ENCODE data around the gene CHD1L.
"Not testable (repeated sequence)": the region's sequence is repeated elsewhere in the genome, so short reads cannot be mapped to it uniquely, and the experiment has no call there.

The CHD1L gene

GRCh38 chr1:147238053-147238902 is 4.2 kb upstream of the CHD1L start:
- H3K4me1 ChIP-seq (ENCODE audit: control insufficient read depth, low read length) = peaks cover 9% of the 10 kb centered on the region
- H4K20me1 ChIP-seq (ENCODE audit: control insufficient read depth, insufficient read depth, low read depth, low read length) = no peaks in the 10 kb centered on the region
- no peaks in the 10 kb centered on the region for H3K27me3 ChIP-seq (ENCODE audit: control insufficient read depth, low read length)
- H3K36me3 ChIP-seq (ENCODE audit: control insufficient read depth, low read length) = peaks cover 6% of the 10 kb centered on the region
- peaks cover 22% of the 10 kb centered on the region for H3K9me3 ChIP-seq (ENCODE audit: control insufficient read depth, insufficient read depth, low read length)
- H3K9me2 ChIP-seq (replicated peaks; ENCODE audit: control insufficient read depth, low read length) = no peaks in the 10 kb centered on the region
- no peak overlapping the region for H3K4me2 ChIP-seq (ENCODE audit: low read length)
- H3K4me3 ChIP-seq (ENCODE audit: low read length) = no peak overlapping the region
- peaks cover 8% of the 10 kb centered on the region for H3K79me2 ChIP-seq (ENCODE audit: control insufficient read depth, low read length)
- H3K27ac ChIP-seq (ENCODE audit: low read depth, low read length) = no peak overlapping the region
- no peaks in the 10 kb centered on the region for H3F3A ChIP-seq (ENCODE audit: control insufficient read depth, insufficient read depth)
- TF ChIP-seq EZH2phosphoT487 (IDR thresholded peaks at IDR 0.05; ENCODE audit: borderline replicate concordance, low read length) = no peak
- no peak for TF ChIP-seq CTCF (IDR thresholded peaks at IDR 0.05; ENCODE audit: low read depth, low read length, poor library complexity, severe bottlenecking)

GRCh38 chr1:147238925-147239820 is 3.3 kb upstream of the CHD1L start:
- no peaks in the 10 kb centered on the region for H3K27me3 ChIP-seq (ENCODE audit: control insufficient read depth, low read length)
- H3K9me3 ChIP-seq (ENCODE audit: control insufficient read depth, insufficient read depth, low read length) = peaks cover 22% of the 10 kb centered on the region
- H3K36me3 ChIP-seq (ENCODE audit: control insufficient read depth, low read length) = peaks cover 10% of the 10 kb centered on the region
- H3K4me2 ChIP-seq (ENCODE audit: low read length) = no peak overlapping the region
- TF ChIP-seq CTCF (IDR thresholded peaks at IDR 0.05; ENCODE audit: low read depth, low read length, poor library complexity, severe bottlenecking) (no peak), EZH2phosphoT487 (IDR thresholded peaks at IDR 0.05; ENCODE audit: borderline replicate concordance, low read length) (no peak)
- no peak overlapping the region for H3K27ac ChIP-seq (ENCODE audit: low read depth, low read length)
- no peaks in the 10 kb centered on the region for H3F3A ChIP-seq (ENCODE audit: control insufficient read depth, insufficient read depth)
- H3K9me2 ChIP-seq (replicated peaks; ENCODE audit: control insufficient read depth, low read length) = no peaks in the 10 kb centered on the region
- H3K4me1 ChIP-seq (ENCODE audit: control insufficient read depth, low read length) = peaks cover 14% of the 10 kb centered on the region
- no peak overlapping the region for H3K4me3 ChIP-seq (ENCODE audit: low read length)
- peaks cover 8% of the 10 kb centered on the region; the same call in 1 of the 2 replicates for H4K20me1 ChIP-seq (ENCODE audit: control insufficient read depth, insufficient read depth, low read depth, low read length)
- H3K79me2 ChIP-seq (ENCODE audit: control insufficient read depth, low read length) = peaks cover 17% of the 10 kb centered on the region

GRCh38 chr1:147240131-147240721 is 2.3 kb upstream of the CHD1L start:
- Histone ChIP-seq H3K36me3 (ENCODE audit: control insufficient read depth, low read length) (peaks cover 16% of the 10 kb centered on the region), H3K9me3 (ENCODE audit: control insufficient read depth, insufficient read depth, low read length) (peaks cover 19% of the 10 kb centered on the region), H4K20me1 (ENCODE audit: control insufficient read depth, insufficient read depth, low read depth, low read length) (peaks cover 14% of the 10 kb centered on the region), H3K79me2 (ENCODE audit: control insufficient read depth, low read length) (peaks cover 27% of the 10 kb centered on the region), H3K4me1 (ENCODE audit: control insufficient read depth, low read length) (peaks cover 25% of the 10 kb centered on the region)
- not testable (repeated sequence) for H3K27me3 ChIP-seq (ENCODE audit: control insufficient read depth, low read length); H3K27ac ChIP-seq (ENCODE audit: low read depth, low read length); H3K4me3 ChIP-seq (ENCODE audit: low read length); H3K9me2 ChIP-seq (replicated peaks; ENCODE audit: control insufficient read depth, low read length); H3F3A ChIP-seq (ENCODE audit: control insufficient read depth, insufficient read depth); H3K4me2 ChIP-seq (ENCODE audit: low read length)

All from DOHH2 (cell line).